Urinary bladder (tissue), 4 donors: Measurements from ENCODE around the gene PRKCH. TPM values are rescaled to one million over a fixed set of nuclear protein-coding genes. Genes with fewer than 3 reads are reported as not detected.

Experiments
- DNase-seq: peaks from one replicate; pipeline ENCODE4 v3.0.0-alpha.2; 2015; ENCODE audit errors: extremely low spot score
- H3K27ac ChIP-seq: one replicate; pipeline ENCODE4 v1.5.1; 2013; ENCODE audit warnings: low read depth, mild to moderate bottlenecking, moderate library complexity
- H3K36me3 ChIP-seq: one replicate; pipeline ENCODE4 v1.6.1; 2013; ENCODE audit warnings: mild to moderate bottlenecking, moderate library complexity; ENCODE audit not compliant: insufficient read depth
- H3K4me1 ChIP-seq: one replicate; pipeline ENCODE4 v1.6.1; 2013; ENCODE audit warnings: mild to moderate bottlenecking, moderate library complexity; ENCODE audit not compliant: insufficient read depth
- H3K4me3 ChIP-seq: one replicate; pipeline ENCODE4 v1.5.1; 2013; ENCODE audit warnings: low read depth, low read length
- WGBS: extraction: QIAGEN DNeasy Blood & Tissue Kit; methylation state at CpG from one replicate; pipeline ENCODE4 v1.1.7; 2013; 5-methylcytosine and 5-hydroxymethylcytosine counted together
- polyA plus RNA-seq: library from polyadenylated mRNA; stranded (reverse); fragments of 200-250 nt; gene quantifications from one replicate; pipeline ENCODE4 v1.2.3, GENCODE V29; 2013
- total RNA-seq: library from RNA; depleted of rRNA; stranded (reverse); fragments of >200 nt; gene quantifications from one replicate; pipeline ENCODE4 v1.2.3, GENCODE V29; 2014
- donor health status: healthy with polysubstance abuse.
- donor health status: healthy.

Gene PRKCH
- total and polyA plus RNA-seq, 2 donors = 13.3 to 53.6 TPM

DNA sequence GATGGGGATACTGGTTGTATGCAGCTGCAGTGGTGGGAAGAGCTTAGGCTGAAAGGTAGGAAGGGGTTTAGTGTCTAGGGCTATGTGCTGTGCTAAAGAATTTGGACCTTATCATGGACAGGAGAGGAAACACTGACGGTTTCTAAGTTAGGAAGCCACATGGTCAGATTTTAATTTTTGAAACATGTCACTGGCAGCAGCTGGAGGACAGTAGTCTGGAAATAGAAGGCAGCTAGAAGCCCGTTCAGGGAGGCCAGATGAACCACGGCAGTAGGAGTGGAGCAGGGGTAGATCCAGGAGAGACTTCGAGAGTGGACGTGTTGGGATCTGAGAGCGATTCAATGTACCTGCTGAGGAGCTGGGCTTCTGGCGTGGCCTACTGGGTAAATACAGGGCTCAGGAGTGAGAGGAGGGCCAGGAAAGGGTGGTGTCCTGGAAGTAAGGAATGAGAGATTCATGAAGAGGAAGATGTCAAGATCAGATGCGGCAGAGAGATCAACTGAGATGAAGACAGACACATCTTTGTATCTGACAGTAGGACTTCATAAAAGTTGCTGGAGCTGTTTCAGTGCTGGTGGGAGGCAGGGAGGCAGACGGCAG is 64.9 kb downstream of the PRKCH start:
- H3K36me3 ChIP-seq = no peaks in the 10 kb centered on the region
- no peak overlapping the region for H3K4me3 ChIP-seq
- no peak overlapping the region for H3K27ac ChIP-seq
- DNase-seq = no peak
- WGBS = 77% methylated on average over 9 of the region's 9 CpGs
- no peaks in the 10 kb centered on the region for H3K4me1 ChIP-seq

DNA sequence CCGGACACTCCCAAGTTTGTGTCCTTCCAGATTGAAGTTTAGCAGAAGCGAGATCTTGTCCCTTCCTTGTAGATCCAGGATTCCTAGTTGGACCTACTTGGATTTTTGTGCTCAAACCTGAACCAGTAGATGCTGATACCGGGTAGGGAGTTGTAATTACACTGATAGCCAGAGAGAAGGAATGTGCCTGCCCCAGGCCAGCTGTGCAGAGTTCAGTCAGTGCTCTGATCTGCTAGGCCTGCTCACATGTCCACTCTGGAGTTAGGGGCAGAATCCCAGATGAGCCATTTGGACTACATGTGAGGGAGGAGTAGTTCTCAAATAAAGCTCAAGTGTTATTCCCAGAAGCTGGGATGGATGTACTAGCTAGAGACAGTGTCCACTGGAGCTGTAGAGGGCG is 65.7 kb downstream of the PRKCH start:
- H3K4me3 ChIP-seq = no peak overlapping the region
- no peak overlapping the region for H3K27ac ChIP-seq
- DNase-seq = no peak
- H3K4me1 ChIP-seq = no peaks in the 10 kb centered on the region
- WGBS = 71% methylated on average over 4 of the region's 4 CpGs
- no peaks in the 10 kb centered on the region for H3K36me3 ChIP-seq

DNA sequence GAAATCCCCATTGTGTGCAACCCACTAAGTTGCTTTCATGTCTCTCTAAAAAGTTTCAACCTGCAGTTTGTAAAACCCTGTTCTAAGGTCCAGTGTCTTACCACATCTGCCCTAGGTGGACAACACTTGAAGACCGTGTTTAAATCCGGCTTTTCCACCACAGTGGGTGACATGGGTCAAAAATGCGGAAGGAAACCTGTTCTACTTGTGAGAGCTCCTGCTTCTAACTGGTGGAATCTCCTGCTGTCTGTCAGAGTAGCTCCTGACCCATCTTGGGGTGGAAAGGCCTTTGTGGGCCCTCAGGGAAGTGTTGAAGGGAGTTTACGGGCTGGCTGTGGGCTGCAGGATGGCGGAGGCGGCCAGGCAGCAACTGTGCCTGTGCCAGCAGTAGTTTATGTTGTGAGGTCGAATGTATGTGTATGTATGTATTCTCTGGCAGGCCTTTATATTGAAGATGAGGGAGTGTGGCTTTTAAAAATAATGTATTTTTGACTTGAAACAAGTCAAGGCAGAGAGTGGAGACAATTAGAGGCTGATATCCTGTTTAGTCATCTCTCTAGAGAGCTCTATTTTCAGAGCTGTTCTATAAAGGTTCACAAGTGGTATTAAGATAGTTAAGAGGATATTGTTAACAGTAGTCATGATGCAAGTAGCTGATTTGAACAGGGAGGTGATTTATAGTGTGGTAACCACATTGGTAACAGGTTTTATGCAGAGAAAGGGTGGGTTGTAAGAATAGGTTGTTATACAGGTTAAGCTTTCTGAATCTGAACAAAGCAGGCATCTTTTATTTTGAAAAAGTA is 67.0 kb downstream of the PRKCH start:
- Histone ChIP-seq H3K36me3 (no peaks in the 10 kb centered on the region), H3K27ac (peak overlapping the region; percentile 26), H3K4me1 (no peaks in the 10 kb centered on the region), H3K4me3 (no peak overlapping the region)
- DNase-seq = peak; percentile 32
- 68% methylated on average over 7 of the region's 7 CpGs for WGBS

DNA sequence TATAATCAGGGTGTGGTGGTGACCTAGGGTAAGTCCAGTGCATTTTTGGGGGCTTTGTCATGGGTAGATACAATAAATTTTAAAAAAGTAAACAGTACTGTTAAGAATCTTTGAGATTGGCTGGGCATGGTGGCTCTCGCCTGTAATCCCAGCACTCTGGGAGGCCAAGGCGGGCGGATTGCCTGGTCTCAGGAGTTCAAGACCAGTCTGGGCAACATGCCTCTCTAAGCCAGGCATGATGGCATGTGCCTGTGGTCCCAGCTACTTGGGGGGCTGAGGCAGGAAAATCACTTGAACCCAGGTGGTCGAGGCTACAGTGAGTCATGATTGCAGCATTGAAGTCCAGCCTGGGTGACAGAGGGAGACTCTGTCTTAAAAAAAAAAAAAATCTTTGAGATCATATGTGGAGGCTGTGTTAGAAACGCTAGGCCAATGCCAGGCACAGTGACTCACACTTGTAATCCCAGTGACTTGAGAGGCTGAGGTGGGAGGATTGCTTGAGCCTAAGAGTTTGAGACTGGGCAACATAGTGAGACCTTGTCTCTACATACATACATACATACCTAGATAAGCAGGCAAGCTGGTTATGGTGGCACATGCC is 67.7 kb downstream of the PRKCH start:
- H3K36me3 ChIP-seq = no peaks in the 10 kb centered on the region
- no peak overlapping the region for H3K4me3 ChIP-seq
- no peaks in the 10 kb centered on the region for H3K4me1 ChIP-seq
- 78% methylated on average over 5 of the region's 5 CpGs for WGBS
- DNase-seq = no peak
- H3K27ac ChIP-seq = no peak overlapping the region

DNA sequence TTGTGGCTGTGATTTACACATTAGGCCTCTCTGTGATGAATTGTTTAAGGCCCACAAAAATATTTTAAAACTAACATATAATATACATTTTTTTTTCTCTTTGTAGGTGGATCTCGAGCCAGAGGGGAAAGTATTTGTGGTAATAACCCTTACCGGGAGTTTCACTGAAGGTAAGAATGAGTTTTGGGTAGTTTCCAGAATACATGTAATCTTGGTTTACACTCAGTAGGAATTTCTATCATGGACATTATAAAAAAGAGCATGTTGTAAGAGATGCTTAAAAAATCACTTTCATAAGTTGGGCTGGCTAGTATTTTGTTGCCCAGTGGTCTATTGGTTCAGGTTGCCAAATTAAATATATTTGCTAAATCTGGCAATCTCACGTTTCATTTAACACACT is 69.7 kb downstream of the PRKCH start:
- H3K27ac ChIP-seq = no peak overlapping the region
- no peak for DNase-seq
- 63% methylated on average over 3 of the region's 3 CpGs for WGBS
- no peak overlapping the region for H3K4me3 ChIP-seq
- H3K36me3 ChIP-seq = no peaks in the 10 kb centered on the region
- no peaks in the 10 kb centered on the region for H3K4me1 ChIP-seq

DNA sequence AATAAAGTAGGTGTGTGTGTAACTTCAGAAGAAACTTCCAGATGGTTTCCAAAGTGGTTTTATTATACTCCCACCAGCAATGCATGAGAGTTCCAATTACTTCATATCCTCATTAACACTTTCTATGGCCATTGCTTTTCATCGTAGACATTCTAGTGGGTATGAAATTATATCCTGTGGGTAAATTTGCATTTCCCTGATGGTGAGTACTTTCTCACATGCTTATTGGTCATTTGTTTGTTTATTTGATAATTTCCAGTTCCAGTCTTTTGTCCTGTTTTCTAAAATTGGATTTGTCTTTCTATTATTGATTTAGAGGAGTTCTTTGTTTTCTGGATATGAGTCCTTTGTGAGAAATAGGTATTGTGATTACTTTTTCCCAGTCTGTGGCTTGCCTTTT is 70.9 kb downstream of the PRKCH start:
- DNase-seq = no peak
- no peaks in the 10 kb centered on the region for H3K36me3 ChIP-seq

DNA sequence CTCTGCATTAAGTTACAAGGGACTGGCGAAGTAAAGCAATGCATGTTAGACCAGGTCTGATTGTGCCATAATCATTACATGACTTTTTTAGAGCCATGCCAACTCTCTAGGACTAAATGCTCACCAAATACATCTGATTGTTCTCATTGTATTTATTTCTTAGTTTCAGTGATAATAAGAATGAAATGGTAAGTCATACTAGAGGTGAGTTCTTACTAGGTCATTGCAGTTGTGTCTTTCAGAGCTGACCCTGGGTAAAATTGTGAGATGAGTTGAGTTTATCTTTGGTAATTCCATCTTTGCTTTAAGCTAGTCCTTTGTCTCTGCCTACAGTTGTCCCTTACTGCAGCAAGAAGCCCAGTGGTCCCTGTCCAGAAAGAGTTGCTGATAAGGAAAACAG is 73.2 kb downstream of the PRKCH start:
- H3K27ac ChIP-seq = no peak overlapping the region
- WGBS = 89% methylated on average over 1 of the region's 1 CpG
- no peak for DNase-seq
- no peaks in the 10 kb centered on the region for H3K4me1 ChIP-seq
- H3K36me3 ChIP-seq = peaks cover 2% of the 10 kb centered on the region
- H3K4me3 ChIP-seq = no peak overlapping the region

More for the DNA sequence above, 70.9 kb downstream of the PRKCH start:
- Histone ChIP-seq H3K4me3 (no peak overlapping the region), H3K27ac (no peak overlapping the region), H3K4me1 (no peaks in the 10 kb centered on the region)
- WGBS = 77% methylated on average over 1 of the region's 1 CpG

DNA sequence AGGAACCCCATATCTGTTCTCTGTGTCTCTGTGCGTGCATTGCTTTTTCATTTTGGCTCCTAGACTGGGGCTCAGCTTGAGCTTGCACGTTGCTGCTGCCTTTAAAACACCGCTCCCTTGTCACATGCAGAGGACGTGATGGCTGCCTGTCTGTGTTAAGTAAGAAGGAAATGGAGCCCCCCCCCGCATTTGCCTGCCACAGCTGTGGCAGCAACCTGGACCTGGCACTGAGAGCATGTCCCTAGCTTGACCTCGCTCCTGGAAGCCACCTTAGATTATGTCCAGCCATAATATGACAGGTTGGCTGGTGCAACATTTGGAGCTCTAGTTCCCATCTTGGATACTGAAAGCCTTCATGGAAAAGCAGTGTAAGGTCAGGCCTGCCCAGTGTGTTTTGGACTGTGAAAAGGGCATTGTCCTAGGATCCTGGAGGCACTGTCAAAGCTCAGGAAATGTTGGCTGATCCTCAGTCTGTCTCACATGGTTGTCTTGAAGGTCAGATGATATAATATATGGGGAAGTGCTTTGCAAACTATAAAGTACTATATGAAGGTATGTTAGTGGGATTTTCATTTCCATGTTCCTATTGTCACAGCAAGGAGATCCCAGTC is 73.8 kb downstream of the PRKCH start:
- DNase-seq = no peak
- Histone ChIP-seq H3K36me3 (peaks cover 2% of the 10 kb centered on the region), H3K4me1 (no peaks in the 10 kb centered on the region), H3K4me3 (no peak overlapping the region), H3K27ac (no peak overlapping the region)
- WGBS = 68% methylated on average over 6 of the region's 6 CpGs

DNA sequence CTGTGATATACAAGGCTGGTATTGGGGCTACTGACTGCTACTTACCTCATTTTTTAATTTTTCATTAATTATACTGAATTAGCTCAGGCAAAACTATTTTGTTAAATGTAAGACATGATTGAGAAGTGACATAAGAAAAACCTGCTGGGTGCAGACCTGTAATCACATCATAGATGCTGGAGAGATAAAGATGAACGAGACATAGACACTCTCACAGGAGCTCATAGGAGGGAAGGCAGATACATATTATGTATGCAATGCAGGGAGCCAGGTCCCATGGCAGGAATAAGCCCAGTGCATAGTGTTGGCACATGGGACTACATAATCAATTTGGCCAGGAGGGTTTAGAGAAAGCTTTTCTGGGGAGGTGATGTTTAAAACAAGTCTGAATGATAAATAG is 74.9 kb downstream of the PRKCH start:
- DNase-seq = no peak
- WGBS = 58% methylated on average over 1 of the region's 1 CpG
- H3K4me3 ChIP-seq = no peak overlapping the region
- H3K36me3 ChIP-seq = peaks cover 2% of the 10 kb centered on the region
- no peaks in the 10 kb centered on the region for H3K4me1 ChIP-seq
- no peak overlapping the region for H3K27ac ChIP-seq

DNA sequence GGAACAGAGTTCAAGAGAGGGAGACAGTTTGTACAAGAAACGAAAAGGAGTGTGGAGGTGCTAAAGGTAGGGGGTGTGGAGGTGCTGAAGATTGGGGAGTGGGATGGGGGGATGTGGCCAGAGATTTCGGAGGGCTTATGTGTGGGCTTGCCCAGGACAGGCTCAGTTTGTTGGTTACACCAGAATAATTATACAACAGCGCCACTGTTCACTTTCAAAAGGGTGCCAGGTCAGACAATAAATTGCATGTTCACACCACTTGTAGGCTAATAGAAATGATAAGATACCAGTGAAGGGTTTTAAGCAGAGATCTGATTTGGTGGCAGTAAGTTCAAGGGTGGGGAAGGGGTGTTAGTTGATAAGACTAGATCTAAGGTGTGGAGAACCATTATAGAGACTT is 75.3 kb downstream of the PRKCH start:
- no peaks in the 10 kb centered on the region for H3K4me1 ChIP-seq
- H3K27ac ChIP-seq = no peak overlapping the region
- DNase-seq = no peak
- H3K4me3 ChIP-seq = no peak overlapping the region
- H3K36me3 ChIP-seq = peaks cover 2% of the 10 kb centered on the region
- 87% methylated on average over 3 of the region's 3 CpGs for WGBS

DNA sequence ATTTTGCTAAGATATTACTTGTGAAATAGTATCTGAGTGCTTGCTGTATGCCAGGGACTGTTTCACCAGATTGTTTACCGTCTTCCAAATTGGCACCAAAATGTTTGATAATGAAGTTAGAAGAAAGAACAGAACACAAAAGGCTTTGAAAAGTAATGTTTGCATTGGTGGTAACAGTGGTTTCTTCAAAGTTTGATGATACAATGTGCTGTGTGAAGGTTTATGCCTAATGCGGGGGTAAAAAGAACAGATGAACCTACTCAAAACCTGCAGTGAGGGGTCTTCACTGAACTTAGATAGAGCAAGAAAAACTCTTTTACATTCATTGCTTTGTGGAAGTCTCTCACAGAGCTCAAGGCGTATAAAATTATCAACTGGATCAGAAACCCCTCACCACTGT is 76.2 kb downstream of the PRKCH start:
- WGBS = 81% methylated on average over 3 of the region's 3 CpGs
- Histone ChIP-seq H3K27ac (no peak overlapping the region), H3K4me1 (no peaks in the 10 kb centered on the region), H3K36me3 (peaks cover 2% of the 10 kb centered on the region), H3K4me3 (no peak overlapping the region)
- no peak for DNase-seq

DNA sequence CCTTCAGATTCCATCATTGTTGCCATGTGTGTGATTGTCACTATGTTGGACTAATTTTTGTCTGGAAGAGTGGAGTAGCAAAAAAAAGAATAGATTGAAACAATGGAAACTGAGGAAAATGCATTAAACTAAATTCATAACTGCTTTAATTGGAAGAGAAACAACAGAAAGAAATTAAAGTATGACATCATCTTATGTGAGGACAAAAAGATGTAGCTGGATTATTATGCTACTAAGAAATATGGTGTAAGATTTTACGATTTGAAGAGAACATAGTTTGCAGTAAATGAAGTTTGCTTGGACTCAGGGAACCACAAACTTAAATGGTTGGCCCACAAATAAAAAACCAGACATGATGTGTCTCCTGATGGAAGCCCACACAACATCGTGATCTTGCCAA is 76.8 kb downstream of the PRKCH start:
- Histone ChIP-seq H3K27ac (no peak overlapping the region), H3K4me1 (no peaks in the 10 kb centered on the region), H3K36me3 (peaks cover 2% of the 10 kb centered on the region), H3K4me3 (no peak overlapping the region)
- DNase-seq = no peak
- 80% methylated on average over 2 of the region's 2 CpGs for WGBS

DNA sequence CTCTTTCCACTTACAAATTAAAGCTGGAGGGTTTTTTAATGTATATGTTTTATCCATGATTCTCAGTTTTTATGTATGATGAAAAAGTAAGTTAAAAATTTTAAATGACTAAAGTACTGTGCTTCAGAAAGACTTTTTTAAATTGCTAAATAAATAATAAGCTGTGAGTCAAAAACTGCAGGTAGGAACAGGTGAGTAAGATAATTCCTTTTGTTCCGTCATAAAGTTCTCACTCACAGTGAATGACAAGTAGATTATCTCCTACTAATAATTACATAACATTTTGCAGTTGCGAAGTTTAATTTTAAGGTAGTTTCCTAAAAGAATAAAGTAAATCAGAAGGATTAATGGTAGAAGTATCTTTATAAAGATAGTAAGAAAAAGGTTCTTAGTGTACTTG is 78.0 kb downstream of the PRKCH start:
- H3K4me3 ChIP-seq = no peak overlapping the region
- no peaks in the 10 kb centered on the region for H3K4me1 ChIP-seq
- 81% methylated on average over 2 of the region's 2 CpGs for WGBS
- H3K27ac ChIP-seq = no peak overlapping the region
- DNase-seq = no peak
- H3K36me3 ChIP-seq = peaks cover 2% of the 10 kb centered on the region

DNA sequence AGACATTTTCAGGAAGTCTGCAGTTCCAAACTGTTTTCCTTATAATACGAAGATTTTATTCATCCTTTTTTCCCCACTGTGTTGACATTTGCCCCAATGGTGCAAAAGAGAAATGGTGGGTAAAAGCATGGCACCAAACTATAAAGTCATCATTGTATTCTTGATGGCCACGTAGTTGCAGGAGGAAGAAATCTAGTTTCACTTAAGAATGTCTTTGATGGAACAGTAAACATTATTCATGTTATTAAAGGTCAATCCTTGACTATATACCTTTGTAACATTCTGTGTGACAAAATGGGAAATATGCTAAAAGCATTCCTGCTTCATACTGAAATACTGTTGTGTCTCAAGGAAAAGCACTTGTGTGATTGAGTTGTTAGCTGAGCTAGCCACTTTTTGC is 80.1 kb downstream of the PRKCH start:
- 63% methylated on average over 2 of the region's 2 CpGs for WGBS
- Histone ChIP-seq H3K4me1 (no peaks in the 10 kb centered on the region), H3K36me3 (peaks cover 2% of the 10 kb centered on the region), H3K27ac (no peak overlapping the region), H3K4me3 (no peak overlapping the region)
- no peak for DNase-seq
